Brain microvascular endothelial cell (primary cell): Measurements from ENCODE around the gene ADCY7.
A peak's percentile ranks its signal among the peaks of the same experiment; 100 is the strongest.

Experiments
- DNase-seq: peaks from one replicate; pipeline ENCODE4 v3.0.0-alpha.2; 2020
- H3K27ac ChIP-seq: fragments of 250-450 bp; sonication (Bioruptor Pico); 2 replicates; pipeline ENCODE4 v1.5.1; 2020; ENCODE audit warnings: mild to moderate bottlenecking, moderate library complexity
- H3K27me3 ChIP-seq: fragments of 250-450 bp; sonication (Bioruptor Pico); replicated peaks from 2 replicates; pipeline ENCODE4 v1.5.1; 2020; ENCODE audit warnings: mild to moderate bottlenecking
- H3K36me3 ChIP-seq: fragments of 250-450 bp; sonication (Bioruptor Pico); replicated peaks from 2 replicates; pipeline ENCODE4 v1.5.1; 2020; ENCODE audit warnings: mild to moderate bottlenecking
- H3K4me3 ChIP-seq: 2 replicates; pipeline ENCODE4 v1.5.1; 2011; ENCODE audit warnings: low read depth, mild to moderate bottlenecking, control low read depth, low read length, moderate library complexity
- CTCF ChIP-seq: IDR thresholded peaks from 2 replicates; pipeline ENCODE4 v1.5.1; 2011; ENCODE audit warnings: low read depth, mild to moderate bottlenecking, moderate library complexity, low read length, control low read depth, inconsistent platforms; ENCODE audit errors: missing control alignments
- in situ Hi-C: cut with HindIII; loops from 2 replicates; pipeline ENCODE4 v1.10.0; 2017; ENCODE audit warnings: low sequenced_read_pairs, low pct_ligation_motif_present

Gene ADCY7

GRCh38 chr16:50351116-50351515 is 84.8 kb downstream of the ADCY7 start:
- no peak overlapping the region for H3K27ac ChIP-seq
- in situ Hi-C loops: no loop called here
- H3K36me3 ChIP-seq: peaks cover 25% of the 10 kb centered on the region
- no peak overlapping the region for H3K4me3 ChIP-seq
- no peaks in the 10 kb centered on the region for H3K27me3 ChIP-seq
- no peak for TF ChIP-seq CTCF
- no peak for DNase-seq

GRCh38 chr16:50351952-50352351 is 85.6 kb downstream of the ADCY7 start:
- in situ Hi-C loops: no loop called here
- no peak for TF ChIP-seq CTCF
- no peaks in the 10 kb centered on the region for H3K27me3 ChIP-seq
- H3K4me3 ChIP-seq: no peak overlapping the region
- peaks cover 25% of the 10 kb centered on the region for H3K36me3 ChIP-seq
- no peak for DNase-seq
- H3K27ac ChIP-seq: no peak overlapping the region

GRCh38 chr16:50354082-50354481 is 87.7 kb downstream of the ADCY7 start:
- in situ Hi-C loops: no loop called here
- H3K27me3 ChIP-seq: no peaks in the 10 kb centered on the region
- H3K4me3 ChIP-seq: no peak overlapping the region
- no peak for DNase-seq
- no peak overlapping the region for H3K27ac ChIP-seq
- no peak for TF ChIP-seq CTCF
- H3K36me3 ChIP-seq: peaks cover 21% of the 10 kb centered on the region

GRCh38 chr16:50354629-50355456 is 88.5 kb downstream of the ADCY7 start:
- Histone ChIP-seq H3K27ac (no peak overlapping the region), H3K36me3 (peaks cover 18% of the 10 kb centered on the region), H3K4me3 (no peak overlapping the region), H3K27me3 (no peaks in the 10 kb centered on the region)
- TF ChIP-seq CTCF: peak; percentile 34
- in situ Hi-C loops: no loop called here
- DNase-seq: no peak

GRCh38 chr16:50359626-50360025 is 93.3 kb downstream of the ADCY7 start:
- TF ChIP-seq CTCF: no peak
- H3K36me3 ChIP-seq: peaks cover 34% of the 10 kb centered on the region
- no peak overlapping the region for H3K27ac ChIP-seq
- DNase-seq: no peak
- H3K27me3 ChIP-seq: no peaks in the 10 kb centered on the region
- in situ Hi-C loops: no loop called here
- H3K4me3 ChIP-seq: no peak overlapping the region
